ENCODE measurements around the gene RNLS.

Gene RNLS

DNA sequence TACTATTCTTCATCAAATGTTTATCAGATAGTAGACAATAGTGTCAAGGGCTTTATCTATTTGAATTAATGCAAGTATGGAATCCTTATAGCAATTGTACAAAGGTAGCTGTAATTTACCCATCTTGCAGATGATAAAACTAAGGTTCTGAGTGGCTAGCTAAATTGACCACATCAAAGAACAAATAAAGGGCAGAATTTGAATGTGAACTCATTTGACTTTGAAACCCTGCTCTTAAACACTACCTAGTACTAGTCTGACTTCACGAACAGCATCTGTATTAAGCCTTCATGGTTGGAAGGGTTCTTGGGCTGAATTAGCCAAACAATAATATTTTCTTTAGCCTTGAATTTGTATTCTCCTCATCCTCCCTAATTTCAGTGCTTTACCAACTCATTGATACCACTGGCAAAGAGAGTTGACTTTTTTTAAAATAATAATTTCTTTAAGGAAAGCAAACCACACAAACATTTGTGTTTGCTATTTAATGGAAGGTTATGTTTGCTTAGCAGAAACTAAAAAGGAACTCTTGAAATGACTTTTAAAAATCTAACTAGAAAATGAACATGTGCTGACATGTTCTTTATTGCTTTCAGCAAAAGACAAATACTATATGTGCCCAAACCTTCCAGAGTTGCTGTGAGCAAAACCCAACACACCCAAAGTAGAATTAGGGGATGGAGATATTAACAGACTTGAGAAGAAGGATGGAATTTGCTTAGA, 322.6 kb downstream of the RNLS start:
- no peak for DNase-seq (ENCODE audit: low spot score)

DNA sequence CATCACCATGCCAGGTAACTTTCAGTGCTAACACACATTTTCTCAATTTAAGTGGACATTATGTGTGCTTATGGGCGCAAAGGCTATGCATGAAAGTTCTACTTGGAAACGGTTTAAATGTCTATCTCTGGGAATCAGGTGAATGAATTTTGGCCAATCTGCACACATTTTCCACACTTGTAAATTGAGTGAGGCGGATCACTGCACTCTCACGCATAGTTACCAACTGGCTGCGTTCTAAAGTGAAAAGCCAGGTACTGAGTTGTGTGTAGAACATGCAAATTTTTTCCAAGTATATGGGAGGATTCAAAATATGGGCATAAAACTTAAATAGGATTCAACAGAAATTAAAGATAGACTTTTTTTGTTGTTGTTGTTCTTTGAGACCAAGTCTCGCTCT, 323.7 kb downstream of the RNLS start:
- DNase-seq (ENCODE audit: low spot score), result no peak

DNA sequence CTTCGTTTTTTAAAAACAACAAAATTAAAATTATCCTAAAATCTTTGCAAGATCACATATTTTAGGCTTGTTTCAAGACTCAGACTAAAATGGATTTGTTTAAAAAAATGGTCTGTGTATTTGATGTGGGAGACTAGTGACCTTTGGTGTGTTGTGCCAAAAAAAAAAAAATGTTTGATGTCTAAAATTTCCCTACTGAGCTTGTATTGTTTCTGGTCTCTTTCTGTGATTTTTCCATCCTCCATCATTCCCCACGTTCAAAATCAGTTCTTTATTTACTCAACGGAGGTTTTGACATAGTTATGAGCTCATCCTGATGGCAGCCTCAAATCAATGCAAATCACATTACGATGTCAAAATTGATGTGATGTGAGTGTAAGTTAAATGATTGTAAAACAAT, 326.2 kb downstream of the RNLS start:
- DNase-seq (ENCODE audit: low spot score), result no peak

DNA sequence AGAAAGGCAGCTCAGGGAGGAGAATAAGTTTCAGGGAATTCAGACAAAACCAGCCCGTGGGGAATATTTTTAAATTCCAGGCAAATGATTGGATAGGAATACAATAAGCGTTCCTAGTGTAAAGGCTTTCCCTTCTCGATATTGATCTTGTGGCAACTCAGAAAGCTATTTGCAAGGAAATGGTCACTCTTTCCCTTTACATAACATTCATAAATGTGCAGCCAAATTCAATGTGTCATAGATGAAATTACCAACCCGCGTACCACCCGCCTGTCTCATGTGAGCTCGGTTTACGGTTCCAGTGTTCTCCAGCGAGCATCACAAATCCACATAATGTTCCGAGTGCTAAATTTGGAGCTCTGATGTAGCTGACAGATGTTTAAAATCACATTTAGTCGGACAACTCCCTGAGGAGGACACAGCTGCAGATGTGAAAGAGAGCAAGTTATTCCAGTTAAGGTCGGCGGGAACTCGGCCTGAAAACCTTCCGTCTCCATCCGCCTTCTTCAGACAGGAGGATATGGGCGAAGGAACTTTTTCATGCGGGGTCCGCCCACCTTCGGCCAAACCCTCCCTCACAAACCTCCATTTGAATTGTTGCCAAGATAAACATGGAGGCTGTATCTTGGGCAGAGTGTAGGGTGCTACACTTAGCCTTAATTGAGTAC, 327.0 kb downstream of the RNLS start:
- no peak for DNase-seq (ENCODE audit: low spot score)

DNA sequence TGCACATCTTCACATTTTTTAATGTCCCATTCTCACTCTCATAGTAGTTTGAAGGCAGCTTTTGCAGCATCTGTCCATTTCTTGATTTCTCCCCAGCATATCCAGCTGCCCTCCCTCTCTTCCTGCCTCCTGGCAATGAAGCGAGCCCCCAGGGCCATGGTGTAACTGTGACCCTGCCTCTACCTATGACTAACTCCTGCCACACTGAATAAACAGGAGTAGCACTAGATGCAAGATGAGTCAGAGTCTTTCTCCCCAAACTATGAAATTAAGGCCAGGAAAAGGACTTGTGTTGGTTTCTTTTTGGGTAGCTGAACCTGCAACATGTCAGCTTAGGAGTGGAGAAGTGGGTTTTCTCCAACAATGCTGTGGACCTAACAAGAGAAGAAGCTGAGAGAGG, 329.0 kb downstream of the RNLS start:
- no peak for DNase-seq (ENCODE audit: low spot score)

DNA sequence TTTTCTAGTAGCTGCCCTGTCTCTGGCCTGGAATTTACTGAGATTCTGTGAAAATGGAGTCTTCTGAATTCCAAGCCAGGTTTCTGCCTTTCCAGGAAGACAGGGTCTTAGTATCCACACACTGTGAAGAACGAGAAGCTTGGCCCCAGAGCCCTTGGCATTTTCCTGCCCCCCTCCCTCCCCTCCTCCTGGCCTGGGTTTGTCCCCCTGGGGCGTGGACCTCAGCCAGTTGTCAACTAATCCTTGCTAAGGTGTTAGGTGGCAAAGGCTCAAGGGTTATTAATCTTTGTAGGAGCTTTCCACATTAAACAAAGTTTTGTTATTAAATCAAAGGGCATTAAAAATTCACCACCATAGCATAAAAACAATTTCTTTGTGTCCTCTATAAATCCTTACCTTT, 329.5 kb downstream of the RNLS start:
- DNase-seq (ENCODE audit: low spot score), result no peak

DNA sequence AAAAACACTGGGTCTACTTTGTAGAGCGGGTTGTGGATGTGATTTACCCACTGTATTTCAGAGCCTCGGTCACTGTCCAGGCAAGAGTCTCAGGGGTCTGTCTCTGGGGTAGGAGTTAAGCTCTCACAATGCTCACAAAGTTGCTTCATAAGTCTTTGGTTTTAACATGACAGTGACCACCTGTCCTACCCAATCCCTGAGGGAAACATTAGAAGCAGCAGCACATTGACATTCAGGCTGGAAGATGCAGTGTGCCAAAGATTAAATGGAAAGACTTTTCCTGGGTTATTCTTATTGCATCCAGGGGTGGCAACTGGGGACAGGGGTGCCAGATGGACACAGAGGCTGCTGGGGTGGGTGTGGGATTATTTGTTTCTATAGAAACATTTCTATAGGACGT, 330.0 kb downstream of the RNLS start:
- DNase-seq (ENCODE audit: low spot score), result no peak

DNA sequence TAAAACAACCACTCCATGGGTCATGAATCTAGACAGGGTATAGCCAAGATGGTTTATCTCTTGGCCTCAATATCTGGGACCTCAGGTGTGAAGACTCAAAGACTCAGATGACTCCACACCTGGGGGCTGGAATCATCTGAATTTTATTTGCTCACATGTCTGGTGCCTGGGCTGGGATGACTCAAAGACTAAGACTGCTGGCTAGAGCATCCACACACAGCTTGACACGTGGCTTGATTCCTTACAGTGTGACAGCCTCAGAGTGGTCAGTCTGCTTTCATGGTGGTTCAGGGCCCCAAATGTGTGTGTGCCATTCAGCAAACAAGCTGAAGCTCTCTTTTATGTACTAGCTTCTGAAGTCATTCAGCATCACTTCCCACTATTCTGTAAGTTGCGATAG, 333.7 kb downstream of the RNLS start:
- no peak for DNase-seq (ENCODE audit: low spot score)

DNA sequence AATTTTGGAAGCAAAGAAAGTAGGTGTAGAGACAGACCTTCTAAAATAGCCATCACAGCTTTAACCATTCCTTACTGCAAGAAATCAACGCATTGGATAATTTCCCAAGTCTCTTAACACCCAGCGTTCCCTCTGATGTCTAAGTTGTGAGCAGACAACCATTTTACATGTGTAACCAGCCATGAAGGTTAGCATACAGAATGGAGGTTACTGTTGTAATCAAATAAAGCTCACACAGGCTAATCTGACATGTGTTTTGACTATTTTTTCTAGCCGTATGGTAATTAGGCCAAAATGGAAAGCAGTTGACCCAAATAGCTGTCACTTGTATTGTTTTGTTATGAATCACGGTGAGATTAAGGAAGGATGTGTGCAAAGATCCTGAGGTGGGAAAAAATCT, 336.4 kb downstream of the RNLS start:
- DNase-seq (ENCODE audit: low spot score), result no peak

DNA sequence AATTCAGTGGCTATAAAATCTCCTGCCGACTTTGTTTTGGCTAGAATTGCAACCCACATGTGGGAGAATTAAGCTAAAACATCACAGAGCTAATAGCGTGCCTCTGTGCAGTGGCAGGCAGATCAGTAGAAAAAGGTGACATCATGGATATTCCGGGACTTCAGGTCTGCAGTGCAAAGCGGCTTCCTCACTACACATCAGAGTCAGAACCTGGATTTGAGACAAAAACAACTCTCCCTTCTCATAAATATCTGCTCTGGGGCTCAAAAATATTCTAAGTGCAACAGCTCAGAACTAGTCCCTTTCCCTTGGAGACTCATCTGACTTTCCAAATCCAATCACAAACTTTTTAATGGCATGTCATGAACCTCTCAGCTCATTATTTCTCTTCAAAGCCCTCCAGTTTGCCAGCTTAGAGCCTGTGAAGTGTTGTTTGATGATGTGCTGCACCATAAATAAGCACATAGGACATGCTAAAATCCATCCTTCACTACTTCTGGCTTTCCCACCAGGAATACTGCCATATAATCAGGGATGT, 337.1 kb downstream of the RNLS start:
- DNase-seq (ENCODE audit: low spot score), result no peak

DNA sequence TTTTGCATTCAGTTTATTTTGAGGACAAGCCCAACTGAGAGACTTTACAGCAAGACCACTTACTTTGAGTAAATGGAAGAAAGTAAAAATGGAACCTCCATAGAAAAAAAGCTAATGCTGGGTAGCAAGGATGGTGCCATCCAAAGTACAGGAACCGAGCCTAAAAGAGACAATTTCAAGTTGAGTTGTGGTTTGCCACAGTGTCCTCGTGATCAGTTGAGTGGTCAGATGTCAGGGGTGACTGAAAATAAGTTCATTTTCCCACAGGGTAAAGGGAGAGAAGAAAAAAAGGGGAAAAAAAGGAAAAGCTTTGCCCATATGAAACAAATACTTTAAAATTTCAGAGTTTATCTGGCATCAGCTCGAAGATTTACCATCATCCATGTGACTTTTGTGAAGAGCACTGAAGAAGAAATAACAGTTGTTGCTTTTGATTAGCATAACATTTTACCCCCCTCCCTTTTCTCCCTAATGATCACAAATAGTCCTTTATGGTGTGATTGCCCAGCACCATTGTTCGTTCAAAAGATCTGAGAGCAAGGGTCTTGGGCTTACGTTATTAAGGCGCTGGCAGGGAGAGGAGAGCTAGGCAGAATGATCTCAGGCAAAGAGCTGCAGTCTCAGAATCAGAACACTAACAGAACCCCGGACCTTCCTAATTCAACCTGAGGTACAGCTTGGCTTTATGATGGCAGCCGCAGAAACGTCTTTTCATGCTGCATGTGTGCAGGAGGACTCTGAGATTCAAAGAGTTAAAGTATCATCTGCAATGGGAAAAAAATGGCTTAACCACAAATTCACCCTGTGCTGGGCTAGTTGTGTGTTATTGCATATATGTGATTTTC, 338.1 kb downstream of the RNLS start:
- no peak for DNase-seq (ENCODE audit: low spot score)

DNA sequence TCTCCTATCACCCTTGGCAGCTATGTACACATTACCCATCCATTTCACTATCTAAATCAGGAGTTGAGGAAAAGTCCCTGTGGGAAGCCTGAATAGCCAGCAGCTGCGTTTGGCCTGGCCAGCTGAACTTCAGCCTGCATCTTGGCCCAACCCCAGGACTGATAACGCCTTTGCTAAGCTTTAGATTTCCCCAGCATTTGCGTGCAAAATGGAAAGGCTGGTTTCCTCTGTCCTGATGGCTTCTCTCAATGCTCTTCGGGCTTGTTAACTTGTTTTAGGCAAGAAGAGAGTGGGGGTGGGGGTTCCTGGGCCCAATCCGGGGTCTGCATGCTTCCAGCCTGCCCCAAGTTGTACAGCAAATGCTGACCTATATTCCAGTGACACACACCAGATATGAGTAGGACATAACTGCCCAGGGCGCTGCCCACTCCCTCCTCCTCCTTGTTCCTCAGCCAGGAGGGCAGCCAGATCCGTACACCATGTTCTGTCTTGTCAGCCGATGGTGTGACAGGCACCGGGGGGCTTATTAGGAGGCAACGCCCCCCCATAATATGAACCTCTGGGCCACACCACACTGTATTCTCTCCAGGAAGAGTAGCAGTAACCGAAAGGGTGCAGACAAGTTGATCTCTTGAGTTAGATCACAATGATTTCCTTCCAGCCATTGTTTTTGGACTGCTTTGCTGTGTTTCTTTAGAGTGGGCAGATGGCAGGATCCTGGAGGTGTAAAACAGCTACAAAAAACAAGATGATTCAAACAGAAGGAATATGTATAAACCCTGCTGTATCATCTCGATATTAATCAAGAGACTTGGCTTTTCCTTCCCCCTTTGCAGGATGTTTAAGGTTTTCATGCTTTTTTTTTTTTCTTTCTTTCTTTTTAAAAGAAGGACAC, 339.0 kb downstream of the RNLS start:
- no peak for DNase-seq (ENCODE audit: low spot score)

DNA sequence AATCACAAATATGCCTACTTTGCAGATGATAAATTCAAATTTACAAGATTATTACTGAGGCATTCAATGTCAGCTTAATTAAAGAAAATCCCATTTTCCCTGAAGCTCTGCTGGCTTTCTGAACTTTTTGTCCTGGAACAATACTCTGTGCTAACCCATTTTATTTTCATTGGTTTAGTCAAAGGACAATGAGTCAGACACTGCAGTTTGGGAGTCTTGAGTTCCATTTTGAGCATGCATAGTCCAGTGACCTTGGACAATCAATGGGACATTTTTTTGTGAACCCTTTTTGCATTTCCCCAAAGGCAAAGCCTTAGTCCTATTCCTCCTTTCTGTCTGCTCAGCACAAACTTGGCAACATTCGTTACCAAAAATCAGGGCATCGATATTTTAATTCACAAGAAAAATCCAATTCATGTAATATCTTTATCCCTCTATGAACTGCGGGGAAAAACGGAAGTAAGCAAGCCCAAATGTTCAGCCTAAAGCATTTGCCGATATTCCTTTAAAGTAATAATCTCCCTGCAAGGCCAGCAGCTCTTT, 339.8 kb downstream of the RNLS start:
- DNase-seq (ENCODE audit: low spot score), result no peak

DNA sequence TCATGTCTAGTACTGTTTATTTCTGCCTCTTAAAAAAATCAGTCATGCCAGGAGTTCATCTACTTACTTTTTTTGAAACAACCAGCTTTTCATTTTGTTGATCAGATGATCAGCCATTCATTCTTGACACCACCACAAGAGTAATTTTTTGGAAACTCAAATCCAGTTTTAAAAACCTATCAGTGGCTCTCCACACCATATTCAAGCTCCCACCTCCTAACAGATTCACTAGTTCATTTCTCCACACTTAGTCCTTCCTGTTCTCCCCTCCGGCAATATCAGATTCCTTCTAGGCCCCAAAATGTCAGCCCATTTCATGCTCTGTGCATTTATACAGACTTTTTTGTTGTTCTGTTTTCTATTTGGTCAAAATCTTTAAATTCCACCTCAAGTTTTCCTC, 341.6 kb downstream of the RNLS start:
- no peak for DNase-seq (ENCODE audit: low spot score)

DNA sequence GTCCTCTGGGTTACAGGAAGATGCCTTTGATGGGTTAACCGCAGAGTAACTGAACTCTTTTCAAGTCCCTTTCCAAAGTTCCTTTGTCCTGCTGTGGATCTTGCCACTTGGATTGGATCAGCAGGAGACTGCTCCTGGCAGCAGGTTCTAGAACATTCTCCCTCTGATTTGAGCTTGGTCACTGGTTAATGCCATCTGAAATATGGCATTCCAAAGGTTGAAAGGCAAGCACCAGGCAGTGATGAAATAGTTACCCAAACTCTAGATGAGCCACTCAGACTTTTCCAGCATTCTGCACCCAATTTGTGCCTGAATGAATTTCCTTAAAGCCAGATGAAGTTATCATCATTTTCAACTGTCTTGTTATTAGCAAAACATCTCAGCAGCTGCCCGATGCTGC, 343.9 kb downstream of the RNLS start:
- no peak for DNase-seq (ENCODE audit: low spot score)

DNA sequence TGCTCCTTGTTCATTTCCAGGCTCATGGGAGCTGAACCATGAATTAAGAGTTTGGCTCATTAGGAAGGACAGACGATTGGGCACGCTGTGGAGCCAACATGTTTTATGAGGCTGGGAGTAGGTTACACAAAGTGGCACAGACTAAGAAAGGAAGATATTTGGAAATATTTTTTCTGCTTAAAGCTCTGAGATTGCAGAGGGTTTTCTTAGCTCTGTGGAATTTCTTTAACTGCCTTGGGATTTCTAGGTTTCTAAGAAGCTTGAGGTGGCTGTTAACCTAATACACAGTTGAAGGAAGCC, 344.6 kb downstream of the RNLS start:
- no peak for DNase-seq (ENCODE audit: low spot score)

DNA sequence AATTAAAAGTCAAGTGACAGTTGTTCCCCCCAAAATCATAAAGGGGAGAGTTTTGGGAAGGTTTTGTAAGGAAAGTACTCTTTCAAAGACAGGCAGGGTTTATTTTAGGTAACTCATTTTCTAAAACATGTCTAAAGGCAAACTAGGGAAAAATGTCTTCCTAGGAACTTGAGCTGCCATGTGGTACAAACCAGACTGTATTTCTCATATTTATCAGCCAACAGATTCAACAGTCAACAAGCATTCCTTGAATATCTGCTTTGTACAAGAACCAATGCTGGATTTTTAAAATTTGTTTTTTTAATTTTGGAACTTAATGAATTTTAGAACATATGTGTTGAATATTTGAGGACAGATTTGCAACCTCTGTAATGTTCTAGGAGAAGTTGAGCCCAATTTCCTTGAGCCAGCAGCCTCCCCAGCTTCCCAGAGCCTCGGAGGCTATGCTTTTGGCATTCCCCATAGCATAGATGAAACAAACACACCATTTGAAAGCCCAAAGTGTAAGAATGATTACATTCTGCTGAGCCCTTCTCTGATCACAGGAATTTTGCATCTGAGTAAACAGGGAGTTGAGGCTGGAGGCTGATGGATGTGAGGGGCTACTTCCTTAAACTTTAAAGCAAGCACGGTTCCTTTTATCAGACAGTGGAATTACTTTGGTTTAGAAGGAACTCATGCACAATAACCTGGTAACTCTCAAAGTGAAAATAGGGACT, 345.1 kb downstream of the RNLS start:
- no peak for DNase-seq (ENCODE audit: low spot score)

DNA sequence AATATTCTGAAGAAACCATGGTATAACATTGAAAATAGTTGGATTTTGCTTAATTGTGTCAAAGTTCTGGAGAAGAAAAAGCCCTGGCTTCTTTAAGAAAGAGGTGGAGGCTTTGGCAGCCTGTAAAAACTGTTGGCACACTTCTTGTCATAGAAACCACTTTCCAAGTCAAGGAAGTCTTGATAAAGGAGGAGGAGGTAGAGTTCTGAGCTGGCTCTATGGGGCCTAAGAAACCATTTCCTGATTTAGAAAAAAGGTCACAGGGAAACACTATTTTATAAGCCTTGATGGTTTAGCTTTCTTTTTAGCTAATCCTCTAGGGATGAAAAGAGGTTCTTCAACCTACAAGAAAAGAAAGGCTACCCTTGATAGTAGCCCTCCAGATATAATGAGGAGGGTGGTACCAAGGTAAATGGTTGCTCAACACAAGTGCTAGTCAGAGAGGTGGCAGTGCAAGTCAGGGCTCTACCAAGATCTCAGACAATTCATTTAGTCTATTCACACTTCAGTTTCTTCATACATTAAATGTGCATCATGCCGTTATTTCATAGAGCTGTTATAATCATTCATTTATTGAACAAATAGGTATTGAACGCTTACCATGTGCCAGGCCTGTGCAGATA, 346.9 kb downstream of the RNLS start:
- no peak for DNase-seq (ENCODE audit: low spot score)

DNA sequence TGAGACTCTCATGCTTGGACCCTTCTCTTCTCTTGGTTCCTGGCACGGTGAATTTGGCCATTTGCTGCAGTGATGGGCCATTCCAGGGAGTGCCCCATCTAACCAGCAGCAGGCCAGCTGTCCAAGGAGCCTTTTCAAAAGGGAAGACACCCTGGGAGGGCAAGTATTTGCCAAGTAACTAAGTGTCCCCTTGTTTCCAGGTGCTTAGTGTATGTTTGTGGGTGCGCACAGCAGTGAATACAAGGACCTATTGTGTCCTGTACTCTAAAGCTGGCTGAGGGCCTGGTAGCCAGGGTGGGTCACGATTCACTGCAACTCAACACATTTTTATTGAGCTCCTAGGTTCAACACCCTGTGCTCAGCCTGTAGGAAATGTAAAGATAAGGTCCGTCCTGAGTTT, 348.8 kb downstream of the RNLS start:
- no peak for DNase-seq (ENCODE audit: low spot score)

DNA sequence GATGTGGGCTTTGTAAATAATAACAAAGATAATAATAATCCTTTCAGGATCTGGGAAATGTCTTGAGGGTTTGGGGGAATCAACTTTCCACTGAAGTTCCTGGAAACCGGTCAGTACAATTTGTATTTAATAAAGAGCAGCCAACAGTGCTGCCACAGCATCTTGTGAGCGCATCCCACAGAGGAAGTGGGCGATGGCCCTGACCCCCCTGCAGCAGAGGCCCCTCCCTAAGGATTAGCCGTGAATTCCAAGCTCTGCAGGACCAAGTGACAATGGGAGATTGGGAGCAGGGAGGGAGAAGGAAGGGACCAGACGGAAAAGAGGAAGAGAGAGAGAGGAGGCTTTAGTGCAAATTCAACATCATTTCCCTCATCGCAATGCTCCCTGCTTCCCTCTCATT, 349.2 kb downstream of the RNLS start:
- no peak for DNase-seq (ENCODE audit: low spot score)

Data from CD4-positive, alpha-beta T cell treated with Interleukin-6 at 100 ng/mL for 8 hours (primary cell).